GM21390 (cell line): ENCODE data around the gene FYTTD1.

Experiments
- ATAC-seq: cut with Tn5 transposase; IDR thresholded peaks from one replicate; pipeline ENCODE4 v1.9.1; 2021; ENCODE audit not compliant: unreplicated experiment

FYTTD1 gene

DNA sequence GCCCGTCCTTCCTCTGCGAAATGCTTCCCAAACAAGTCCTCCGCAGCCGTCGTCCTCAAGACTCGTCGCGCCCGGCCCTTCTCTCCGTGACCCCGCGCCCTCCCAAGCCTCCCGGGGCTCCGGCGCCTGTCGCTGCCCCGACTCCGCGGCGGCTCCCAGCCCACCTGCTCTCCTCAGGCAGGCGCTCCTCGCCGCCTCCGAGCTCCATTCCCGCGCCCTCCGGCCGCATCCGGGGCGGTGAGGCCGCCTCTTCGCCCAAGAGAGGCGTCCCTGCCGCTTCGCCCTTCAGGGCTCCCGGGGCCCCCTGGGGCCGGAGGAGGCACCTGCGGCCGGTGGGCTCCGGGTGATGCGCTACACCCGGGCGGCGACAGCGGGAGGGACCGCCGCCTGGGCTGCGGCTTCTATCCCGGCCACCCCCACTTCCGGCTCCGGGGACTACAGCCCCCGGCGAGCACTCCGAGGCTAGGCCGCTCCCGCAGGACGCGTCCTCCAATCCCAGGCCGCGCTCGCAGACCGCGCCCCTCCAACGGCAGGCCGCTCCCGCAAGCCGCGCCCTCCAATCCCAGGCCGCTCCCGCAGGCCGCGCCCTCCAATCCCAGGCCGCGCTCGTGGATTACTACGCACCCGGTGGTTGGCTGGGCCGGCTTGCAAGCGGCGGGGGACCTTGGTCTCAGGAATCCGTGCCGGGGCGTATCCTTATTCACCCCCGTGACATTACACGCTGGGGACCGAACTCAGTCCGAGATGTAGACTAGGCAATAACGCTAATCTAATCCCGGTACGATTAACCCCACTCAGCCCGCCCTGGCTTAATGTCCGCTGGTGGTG, 13.0 kb upstream of the FYTTD1 start, which contains the start of gene RUBCN:
RUBCN (minus strand) TSS at position 414 of the 828 bp plus-strand sequence; CDS start at position 229, 185 bp downstream.
- peak; percentile 70 for ATAC-seq

DNA sequence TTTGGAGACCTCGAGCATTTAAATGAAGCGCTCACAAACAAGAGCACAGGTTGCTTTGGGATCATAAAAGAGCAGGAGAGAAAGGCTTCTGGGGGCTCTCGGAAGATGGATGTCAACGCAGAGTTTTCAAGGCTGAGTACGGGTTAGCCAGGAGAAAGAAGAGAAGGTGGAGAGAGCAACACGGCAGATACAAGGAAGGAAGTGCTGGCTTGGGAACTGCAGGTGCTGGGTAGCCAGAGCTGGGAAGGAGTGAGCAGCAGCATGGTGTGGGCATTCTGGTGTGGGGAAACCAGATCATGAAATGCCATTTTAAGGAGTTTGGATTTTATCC, 12.4 kb upstream of the FYTTD1 start:
- no peak for ATAC-seq

DNA sequence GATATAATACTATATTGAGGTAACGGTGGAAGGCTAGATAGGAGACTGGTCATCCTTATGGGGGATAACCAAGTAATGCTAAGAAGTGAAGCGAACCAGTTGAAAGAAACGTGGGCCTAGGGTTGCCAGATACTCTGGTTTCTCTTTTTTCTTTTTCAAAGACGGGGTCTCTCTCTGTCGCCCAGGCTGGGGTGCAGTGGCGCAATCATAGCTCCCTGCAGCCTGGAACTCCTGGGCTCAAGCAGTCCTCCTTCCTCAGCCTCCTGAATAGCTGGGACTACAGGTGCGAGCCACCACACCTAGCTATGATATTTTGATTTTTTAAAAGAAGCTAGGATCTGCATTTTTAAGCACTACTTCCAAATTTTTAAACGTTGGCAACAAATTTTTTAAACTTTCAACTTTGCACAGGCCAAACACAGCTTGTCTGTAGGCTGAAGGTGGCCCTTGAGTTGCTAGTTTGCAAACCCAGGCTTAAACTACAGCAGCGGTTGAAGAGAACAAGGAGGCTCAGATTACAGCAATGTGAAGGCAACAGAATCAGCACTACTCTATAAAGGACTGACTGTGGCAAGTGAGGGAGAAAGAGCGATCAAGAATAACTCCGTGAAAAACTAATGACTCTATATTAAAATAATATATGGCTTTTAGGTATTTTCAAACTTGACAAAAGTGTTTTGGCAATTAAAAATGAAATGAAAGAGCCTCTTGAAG, 11.8 kb upstream of the FYTTD1 start:
- no peak for ATAC-seq

DNA sequence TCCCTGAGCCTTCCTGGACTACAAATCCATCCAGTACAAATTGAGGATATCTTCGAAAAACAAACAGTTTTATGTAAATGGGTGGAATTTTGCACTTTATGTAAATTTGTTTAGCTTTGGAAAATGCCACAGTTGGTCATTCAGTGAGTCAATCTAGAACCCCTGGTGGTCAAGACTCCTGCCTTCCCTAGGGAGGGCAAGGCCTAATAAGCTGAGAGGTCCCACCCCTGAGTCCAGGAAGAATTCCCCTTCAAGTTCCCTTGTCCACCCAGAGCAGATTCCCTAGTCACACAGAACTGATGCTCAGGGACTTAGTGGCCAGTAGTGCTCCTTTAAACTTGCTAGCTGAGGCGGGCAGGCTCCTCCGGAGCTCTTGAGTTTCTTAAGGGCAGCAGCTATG, 6.9 kb upstream of the FYTTD1 start:
- no peak for ATAC-seq

DNA sequence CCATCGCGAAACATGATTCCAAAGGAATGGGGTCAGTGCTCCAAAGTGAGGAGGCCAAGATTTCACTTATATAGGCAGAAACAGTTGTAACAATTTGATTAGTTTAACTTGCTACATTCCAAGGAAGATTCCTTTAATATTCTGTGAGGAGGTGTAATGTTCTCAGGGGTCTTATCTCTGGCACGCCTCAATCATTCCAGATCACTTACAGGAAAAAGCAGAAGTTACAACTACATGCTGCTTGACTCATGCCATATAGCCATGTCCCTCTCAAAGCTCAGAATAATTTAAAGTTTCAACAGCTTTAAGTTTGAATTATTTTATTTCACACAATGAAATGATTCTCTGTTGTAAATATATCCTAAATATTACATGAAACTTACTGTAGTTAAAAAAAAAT, 3.5 kb upstream of the FYTTD1 start:
- no peak for ATAC-seq

DNA sequence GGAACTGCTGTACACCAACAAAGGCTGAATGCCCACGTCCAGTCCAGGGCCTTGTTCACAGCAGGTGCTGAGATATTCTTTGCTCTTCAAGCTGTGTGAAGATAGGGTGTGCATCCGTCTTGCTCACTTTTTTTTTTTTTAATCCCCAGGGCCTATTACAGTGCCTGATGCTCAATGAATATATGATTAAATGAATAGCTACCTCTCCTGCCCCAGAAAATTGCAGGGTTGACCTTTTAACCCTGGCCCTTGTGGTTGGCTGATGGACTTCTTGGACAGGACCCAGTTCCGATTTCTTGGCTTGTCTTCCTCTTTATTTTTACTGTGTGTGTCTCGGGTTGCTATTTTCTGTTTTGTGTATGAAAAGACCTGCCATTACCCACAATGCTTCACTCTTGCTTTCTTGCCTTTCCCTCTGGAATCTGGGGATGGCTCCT, 2.9 kb upstream of the FYTTD1 start:
- no peak for ATAC-seq

DNA sequence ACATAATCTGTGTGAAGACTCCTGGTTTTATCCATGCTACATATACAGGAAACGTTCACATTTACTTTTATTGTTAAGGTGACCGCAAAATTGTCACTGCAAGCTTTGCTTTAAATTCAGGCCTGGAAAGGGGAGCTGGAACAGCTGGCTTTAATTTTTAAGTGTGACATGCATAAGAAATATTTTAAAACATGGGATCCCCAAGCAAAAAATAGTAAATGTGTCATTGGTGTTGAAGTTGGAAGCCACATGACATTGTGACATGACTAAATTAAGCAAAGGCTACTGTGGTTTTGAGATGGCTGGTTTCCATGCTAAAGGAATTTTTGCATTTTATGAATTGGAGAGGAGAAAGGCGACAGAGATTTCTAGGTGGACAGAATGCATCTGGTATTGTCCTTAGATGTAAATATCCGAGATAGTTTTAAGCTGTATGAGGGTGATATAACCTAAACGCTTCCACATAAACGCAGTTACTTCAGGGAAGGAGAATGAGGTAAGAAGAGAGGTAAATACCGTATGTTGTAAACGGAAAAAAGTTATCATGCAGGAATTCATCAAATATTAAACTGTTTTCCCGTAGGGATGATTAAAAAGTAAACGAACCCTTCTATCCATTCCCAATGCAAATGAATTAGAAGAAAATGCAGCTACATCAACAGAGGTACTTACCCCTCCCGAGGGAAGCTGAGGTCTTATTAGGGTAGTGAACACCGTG, 927 bp upstream of the FYTTD1 start:
- no peak for ATAC-seq

DNA sequence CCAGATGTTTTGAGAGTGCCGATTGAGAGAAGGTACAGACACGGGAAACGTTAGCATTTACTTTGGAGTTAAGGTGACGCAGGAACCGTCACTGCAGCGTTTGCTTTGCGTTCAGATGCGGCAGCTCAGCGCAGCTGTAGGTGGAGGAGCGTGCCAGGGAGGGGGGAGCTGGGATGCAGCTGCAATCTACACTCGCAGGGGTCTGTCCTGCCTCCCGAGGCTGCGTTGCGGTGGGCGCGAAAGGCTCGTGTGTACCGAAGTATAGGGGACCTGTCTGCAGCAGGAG, 425 bp upstream of the FYTTD1 start:
- ATAC-seq, result peak; percentile 37

DNA sequence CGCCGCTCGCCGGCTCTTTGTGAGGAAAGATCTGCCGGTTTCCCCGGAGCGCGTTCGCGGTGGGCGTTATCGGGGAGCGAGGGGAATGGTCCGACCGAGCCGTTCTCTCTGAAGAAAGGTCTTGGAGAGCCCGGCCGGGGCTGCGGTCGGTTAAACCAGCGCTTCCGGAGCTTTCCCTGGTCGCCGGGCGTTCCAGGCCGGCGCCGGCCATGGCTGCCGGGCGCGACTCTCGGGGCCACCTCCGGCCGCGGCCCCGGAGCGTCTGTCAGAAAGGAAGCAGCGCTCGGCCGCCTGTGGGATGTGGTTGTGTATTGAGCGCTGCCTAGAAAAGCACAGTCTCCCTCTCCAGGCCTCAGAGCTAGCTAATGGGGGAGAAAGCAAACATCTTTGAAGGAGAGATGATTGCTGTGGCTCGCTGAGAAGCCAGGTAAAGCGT, 731 bp downstream of the FYTTD1 start:
- peak; percentile 42 for ATAC-seq

DNA sequence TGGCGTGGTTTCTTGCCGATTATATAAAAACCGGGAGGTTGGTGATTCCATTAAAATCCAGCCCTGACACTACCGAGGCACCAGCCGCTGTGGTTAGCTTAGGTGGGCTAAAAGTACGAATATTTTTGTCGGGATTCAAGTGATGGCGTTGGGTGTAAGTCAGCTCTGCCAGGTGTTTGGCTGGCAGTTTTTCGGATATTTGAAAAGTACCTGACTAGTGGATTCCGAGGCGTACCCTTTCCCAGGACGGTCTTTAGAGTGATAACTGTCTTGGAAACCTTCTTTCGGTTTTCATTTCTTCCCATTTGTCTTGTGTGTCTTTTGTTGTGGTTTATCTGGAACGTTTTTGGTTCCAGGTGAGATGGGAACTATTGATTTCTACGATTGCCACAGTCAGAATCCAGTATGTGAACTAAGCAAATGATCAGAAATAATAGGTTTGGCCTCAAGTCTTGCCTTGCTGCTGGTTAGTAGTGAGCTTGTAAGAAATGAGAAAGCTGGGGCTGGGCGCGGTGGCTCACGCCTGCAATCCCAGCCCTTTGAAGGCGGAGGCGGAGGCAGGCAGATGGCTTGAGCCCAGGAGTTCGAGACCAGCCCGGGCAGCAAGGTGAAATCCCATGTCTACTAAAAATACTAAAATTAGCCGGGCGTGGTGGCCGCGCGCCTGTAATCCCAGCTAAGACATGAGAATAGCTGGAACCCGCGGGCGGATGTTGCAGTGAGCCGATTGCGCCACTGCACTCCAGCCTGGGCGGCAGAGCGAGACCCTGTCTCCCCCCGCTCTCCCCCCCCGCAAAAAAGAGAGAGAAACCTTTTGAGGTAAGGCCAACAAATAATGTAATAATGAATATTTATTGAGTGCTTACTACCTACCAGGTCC, 1.4 kb downstream of the FYTTD1 start:
- no peak for ATAC-seq

DNA sequence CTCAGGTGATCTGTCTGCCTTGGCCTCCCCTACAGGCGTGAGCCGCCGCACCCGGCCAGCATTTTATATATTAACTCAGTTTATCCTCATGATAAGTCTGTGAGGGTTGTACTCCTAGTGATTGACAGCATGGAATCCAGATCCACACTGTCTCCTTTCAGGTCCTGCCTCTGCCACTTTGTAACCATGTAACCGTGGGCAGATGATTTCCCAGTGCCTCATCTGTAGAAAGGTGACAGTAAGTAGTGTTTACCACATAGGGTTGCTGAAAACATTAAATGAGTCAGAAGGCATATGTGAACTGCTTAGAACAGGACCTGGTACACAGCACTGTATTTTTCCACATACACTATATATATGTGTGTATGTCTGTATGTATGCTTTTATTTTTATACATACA, 2.4 kb downstream of the FYTTD1 start:
- no peak for ATAC-seq

DNA sequence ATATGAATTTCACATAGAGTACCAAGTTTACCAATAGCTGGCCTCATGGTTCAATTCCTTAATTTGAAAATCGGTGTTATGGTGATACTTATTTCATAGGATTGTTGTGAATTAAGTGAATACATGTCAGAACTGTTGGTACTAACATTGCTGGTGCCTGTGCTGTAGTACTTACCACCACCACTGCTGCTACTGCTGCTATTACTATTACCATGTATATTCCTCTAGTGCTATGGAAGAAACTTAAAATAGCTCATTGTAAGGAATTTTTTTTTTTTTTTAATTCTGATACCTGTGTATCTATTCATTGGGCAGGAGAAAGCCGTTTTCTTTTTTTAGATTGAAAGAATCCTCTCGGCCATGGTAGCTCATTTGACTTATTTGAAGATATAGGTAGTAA, 3.6 kb downstream of the FYTTD1 start:
- ATAC-seq, result no peak

DNA sequence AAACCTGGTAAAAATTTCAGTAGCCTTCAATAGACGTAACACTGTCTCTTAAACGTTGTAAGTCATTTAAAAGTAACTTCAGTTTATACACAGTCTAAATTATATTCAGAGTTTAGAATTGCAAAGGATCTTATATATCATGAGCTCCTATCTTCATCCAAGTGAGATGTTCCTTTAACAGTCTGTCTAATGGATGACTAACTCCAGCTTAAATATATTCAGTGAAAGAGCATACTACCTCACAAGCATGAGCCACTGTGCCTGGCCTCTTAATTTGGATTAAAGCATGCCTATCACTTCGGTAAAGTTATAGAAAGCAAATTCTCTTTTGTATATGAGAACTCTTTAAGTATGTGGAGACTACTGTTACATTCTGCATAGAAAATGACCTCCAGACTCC, 7.0 kb downstream of the FYTTD1 start:
- no peak for ATAC-seq

DNA sequence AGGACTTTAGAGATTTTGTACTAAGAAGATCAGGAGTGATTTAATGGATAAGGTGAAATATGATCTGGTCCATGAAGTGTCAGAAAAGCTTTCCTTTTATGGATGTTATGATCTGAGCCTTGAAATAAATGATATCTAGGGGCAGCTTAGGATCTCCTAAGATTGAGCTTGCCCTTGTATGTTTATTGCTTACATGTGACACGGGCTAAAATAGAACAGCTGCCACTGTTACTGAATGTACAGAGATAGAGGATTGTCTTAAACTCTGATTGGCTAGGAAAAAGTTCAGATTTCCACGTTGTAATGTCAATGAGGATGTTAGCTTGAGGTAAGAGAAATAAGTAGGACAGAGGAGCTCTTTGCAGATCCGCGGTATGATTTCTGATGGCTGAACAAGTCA, 8.8 kb downstream of the FYTTD1 start:
- no peak for ATAC-seq

DNA sequence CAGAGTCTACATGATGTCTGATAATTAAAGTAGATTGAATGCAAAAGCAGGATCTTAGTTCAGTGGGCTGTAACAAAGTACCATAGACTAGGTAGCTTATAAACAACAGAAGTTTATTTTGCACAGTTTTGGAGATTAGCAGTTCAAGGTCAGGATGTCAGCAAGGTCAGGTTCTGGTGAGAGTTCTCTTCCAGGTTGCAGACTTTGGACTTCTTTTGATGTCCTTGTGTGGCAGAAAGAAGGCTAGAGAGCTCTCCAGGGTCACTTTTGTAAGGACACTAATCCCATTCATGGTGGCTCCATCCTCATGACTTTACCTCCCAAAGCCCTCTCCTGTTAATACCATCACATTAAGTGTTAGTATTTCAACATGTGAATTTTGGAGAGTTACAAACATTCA, 12.1 kb downstream of the FYTTD1 start:
- no peak for ATAC-seq

DNA sequence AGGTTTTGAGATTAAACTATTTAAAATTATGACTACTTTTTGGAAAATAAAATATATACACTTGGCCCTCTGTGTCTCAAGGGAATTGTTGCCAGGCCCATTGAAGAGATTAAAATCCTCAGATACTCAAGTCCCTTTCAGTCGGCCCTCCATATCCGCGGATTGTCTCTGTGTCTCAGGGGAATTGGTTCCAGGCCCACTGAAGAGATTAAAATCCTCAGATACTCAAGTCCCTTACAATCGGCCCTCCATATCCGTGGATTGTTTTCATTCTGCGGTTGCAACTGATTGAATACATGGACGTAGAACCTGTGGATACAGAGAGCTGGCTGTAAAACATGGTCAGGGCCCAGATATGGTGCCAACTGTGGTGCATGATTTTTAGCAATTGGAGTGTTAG, 25.6 kb downstream of the FYTTD1 start:
- ATAC-seq, result no peak

DNA sequence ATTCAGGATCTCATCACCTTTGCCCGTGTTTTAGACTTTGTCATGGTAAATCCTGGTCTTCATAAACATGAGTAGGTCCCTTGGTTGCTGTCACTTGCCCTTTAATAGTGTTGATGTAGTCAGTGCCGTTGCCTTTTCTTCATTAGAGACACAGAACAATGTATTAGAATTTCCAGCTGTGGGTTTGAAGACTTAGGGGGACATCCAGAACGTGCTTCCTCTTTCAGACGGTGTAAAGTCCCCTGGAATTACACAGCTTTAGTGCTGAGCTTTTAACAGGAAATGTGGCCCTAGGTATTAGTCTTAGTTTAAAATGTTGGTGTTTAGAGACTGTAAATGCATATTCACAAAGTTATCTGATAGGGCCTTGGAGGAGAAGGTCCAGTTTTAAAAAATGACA, 32.5 kb downstream of the FYTTD1 start:
- ATAC-seq, result no peak

DNA sequence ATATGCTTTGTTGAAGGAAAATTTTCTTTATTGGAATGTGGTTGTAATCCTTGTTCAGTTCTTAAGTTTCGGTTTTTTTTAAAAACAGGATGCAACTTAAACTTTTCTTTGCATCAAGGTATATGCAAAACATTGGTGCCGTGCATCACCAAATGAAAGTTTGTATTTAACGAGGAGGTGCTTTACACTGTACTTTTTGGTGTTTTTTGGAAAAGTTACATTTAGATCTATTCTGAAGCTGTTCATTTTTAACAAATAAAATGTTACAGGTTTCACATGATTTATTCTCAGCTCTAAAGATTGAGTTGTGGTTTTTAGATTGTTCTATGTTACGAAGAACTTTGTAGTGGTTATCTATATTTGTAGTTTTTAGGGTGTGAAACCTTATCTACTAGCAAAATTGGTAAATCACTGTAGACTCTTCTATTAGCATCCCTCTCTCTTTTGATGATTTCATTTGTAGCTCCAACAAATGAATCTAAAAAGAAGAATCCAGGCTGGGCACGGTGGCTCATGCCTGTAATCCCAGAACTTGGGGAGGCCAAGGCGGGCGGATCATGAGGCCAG, 34.4 kb downstream of the FYTTD1 start:
- no peak for ATAC-seq

DNA sequence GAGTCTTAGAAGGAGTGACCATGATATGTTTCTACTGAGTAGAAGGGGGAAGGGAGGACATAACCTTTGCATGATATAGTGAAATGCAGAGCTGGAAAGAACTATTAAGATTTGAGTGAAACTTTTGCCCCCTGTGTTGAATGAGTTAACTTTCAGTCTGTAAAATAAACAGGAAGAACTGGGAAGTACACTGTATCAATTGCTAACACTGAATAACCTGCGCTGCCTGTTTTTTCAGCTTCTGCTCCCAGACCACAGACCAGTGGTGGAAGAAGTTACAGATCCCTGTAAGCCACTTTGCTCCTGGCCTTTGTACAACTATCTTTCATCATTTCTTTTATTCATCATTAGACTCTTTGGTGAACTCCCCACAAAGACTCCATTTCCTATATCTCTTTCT, 37.7 kb downstream of the FYTTD1 start:
- ATAC-seq, result no peak

DNA sequence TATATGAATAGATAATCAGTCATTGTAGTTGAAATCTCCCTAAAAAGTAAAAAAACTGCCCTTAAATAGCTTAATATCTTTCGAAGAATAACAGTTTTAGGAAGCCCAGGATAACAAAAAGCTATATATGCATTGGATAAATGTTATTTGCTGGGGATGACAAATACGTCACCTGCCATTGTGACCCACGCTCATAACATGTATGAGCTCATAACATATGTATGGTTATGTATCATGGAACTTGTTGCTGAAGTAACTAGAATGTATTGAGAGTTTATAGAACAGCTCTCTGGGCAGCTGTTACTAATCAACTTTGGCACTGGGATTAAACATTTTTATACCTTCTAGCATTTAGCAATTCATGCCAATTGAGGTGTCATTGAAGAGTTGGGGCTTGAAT, 39.6 kb downstream of the FYTTD1 start:
- no peak for ATAC-seq

DNA sequence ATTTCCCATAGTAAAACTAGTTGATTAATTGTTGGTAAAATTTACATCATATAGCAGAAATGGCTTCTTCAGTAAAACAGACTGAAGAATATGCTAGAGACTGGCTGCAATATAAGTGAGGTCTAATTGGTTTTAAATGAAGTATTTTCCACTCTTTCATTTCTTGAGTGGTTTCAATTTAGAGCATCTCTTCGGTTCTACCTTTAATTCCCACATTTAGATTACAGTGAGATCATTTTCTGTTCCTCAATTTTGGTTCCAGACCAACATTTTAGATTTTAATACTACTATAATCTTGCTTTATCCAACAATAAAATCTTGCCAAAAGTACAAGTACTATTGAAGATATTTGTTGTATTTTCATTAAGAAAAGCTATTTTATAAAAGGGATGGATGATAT, 40.4 kb downstream of the FYTTD1 start:
- no peak for ATAC-seq
